ENCODE results near the gene TM7SF2. TPM values are rescaled to one million over a fixed set of nuclear protein-coding genes. Genes with fewer than 3 reads are reported as not detected.

TM7SF2 gene
- total and polyA plus RNA-seq, 2 of the 13 experiments (the other 11 are each of a cell fraction or from before 2014, with no cell fraction given): 56.0 to 66.9 TPM

GRCh38 chr11:65134240-65134951 is 22.7 kb downstream of the TM7SF2 start, which contains the start of gene SYVN1 (continued):
- TF ChIP-seq YEATS4 (CRISPR knock-in tag; IDR thresholded peaks at IDR 0.05; ENCODE audit: borderline replicate concordance): peak; percentile 93
- TF ChIP-seq SRSF9 (IDR thresholded peaks at IDR 0.05; ENCODE audit: borderline replicate concordance, insufficient read depth, low read depth, low read length, poor library complexity, severe bottlenecking): no peak
- peak; percentile 42; the same call in 1 of the 2 replicates for TF ChIP-seq ZNF124 (CRISPR knock-in tag; IDR thresholded peaks at IDR 0.05)
- TF ChIP-seq AHR (CRISPR knock-in tag; IDR thresholded peaks at IDR 0.05): no peak; the same call in 1 of the 2 replicates
- TF ChIP-seq NCOA2 (CRISPR knock-in tag; IDR thresholded peaks at IDR 0.05): no peak; the same call in 1 of the 2 replicates
- TF ChIP-seq ZBTB7A (CRISPR knock-in tag; IDR thresholded peaks at IDR 0.05): peak; percentile 65; the same call in 1 of the 2 replicates
- peak; percentile 20; the same call in 1 of the 2 replicates for TF ChIP-seq ZSCAN29 (CRISPR knock-in tag; conservative IDR thresholded peaks at IDR 0.05)
- TF ChIP-seq ZNF574 (CRISPR knock-in tag; IDR thresholded peaks at IDR 0.05): peak; percentile 82
- no peak; the same call in 1 of the 2 replicates for TF ChIP-seq MXD3 (CRISPR knock-in tag; IDR thresholded peaks at IDR 0.05)
- TF ChIP-seq ZHX2 (IDR thresholded peaks at IDR 0.05; ENCODE audit: low read depth): peak; percentile 66; the same call in 1 of the 2 replicates
- 0 out of 2 replicates have a peak, but pooled peaks have one; percentile 21 for TF ChIP-seq ZHX2 (CRISPR knock-in tag; IDR thresholded peaks at IDR 0.05; ENCODE audit: borderline replicate concordance)
- TF ChIP-seq PRMT3 (CRISPR knock-in tag; IDR thresholded peaks at IDR 0.05; ENCODE audit: borderline replicate concordance, low read depth): no peak
- peak; percentile 80 for TF ChIP-seq CREM (IDR thresholded peaks at IDR 0.05)
- no peak for TF ChIP-seq CREM (CRISPR knock-in tag; IDR thresholded peaks at IDR 0.05)
- 0 out of 2 replicates have a peak, but pooled peaks have one; percentile 62 for TF ChIP-seq PAWR (CRISPR knock-in tag; IDR thresholded peaks at IDR 0.05; ENCODE audit: borderline replicate concordance)
- no peak for TF ChIP-seq KLF9 (CRISPR knock-in tag; IDR thresholded peaks at IDR 0.05; ENCODE audit: low read depth)
- no peak; the same call in 1 of the 2 replicates for TF ChIP-seq HOXA5 (CRISPR knock-in tag; IDR thresholded peaks at IDR 0.05)
- 0 out of 2 replicates have a peak, but pooled peaks have one; percentile 6 for TF ChIP-seq MLX (CRISPR knock-in tag; IDR thresholded peaks at IDR 0.05)

Measured in HepG2 (cell line).